ENCODE measurements around the gene TSPAN4.
A peak's percentile ranks its signal among the peaks of the same experiment; 100 is the strongest.

TSPAN4 gene

GRCh38 chr11:819129-819931 is 23.3 kb upstream of the TSPAN4 start (continued):
- TF ChIP-seq AEBP2 (tag by site-specific recombination; IDR thresholded peaks at IDR 0.05; ENCODE audit: borderline replicate concordance) (no peak), ZNF239 (tag by site-specific recombination; IDR thresholded peaks at IDR 0.05) (no peak), ZNF48 (tag by site-specific recombination; IDR thresholded peaks at IDR 0.05) (no peak), ZNF600 (tag by site-specific recombination; IDR thresholded peaks at IDR 0.05) (no peak), PRDM2 (tag by site-specific recombination; IDR thresholded peaks at IDR 0.05; ENCODE audit: borderline replicate concordance) (no peak), ZNF645 (tag by site-specific recombination; IDR thresholded peaks at IDR 0.05) (no peak), ZNF571 (tag by site-specific recombination; IDR thresholded peaks at IDR 0.05) (no peak), ZNF274 (IDR thresholded peaks at IDR 0.05; ENCODE audit: low read length) (no peak), ZNF274 (tag by site-specific recombination; IDR thresholded peaks at IDR 0.05; ENCODE audit: borderline replicate concordance) (no peak), PRDM10 (tag by site-specific recombination; IDR thresholded peaks at IDR 0.05) (no peak), ZNF704 (tag by site-specific recombination; IDR thresholded peaks at IDR 0.05) (no peak), KLF1 (tag by site-specific recombination; IDR thresholded peaks at IDR 0.05) (peak; percentile 78), ZNF426 (tag by site-specific recombination; IDR thresholded peaks at IDR 0.05) (no peak), ZNF10 (tag by site-specific recombination; IDR thresholded peaks at IDR 0.05) (no peak), ZXDB (tag by site-specific recombination; IDR thresholded peaks at IDR 0.05) (no peak), ZSCAN18 (tag by site-specific recombination; IDR thresholded peaks at IDR 0.05) (no peak), ZNF529 (tag by site-specific recombination; IDR thresholded peaks at IDR 0.05; ENCODE audit: insufficient replicate concordance) (no peak), IKZF3 (tag by site-specific recombination; IDR thresholded peaks at IDR 0.05) (no peak), EGR2 (tag by site-specific recombination; IDR thresholded peaks at IDR 0.05; ENCODE audit: low read depth) (peak; percentile 49), ZNF132 (tag by site-specific recombination; IDR thresholded peaks at IDR 0.05; ENCODE audit: borderline replicate concordance) (no peak), KLF8 (tag by site-specific recombination; IDR thresholded peaks at IDR 0.05) (peak; percentile 55; the same call in 1 of the 2 replicates), ZNF513 (tag by site-specific recombination; IDR thresholded peaks at IDR 0.05) (no peak)

Measured in HEK293 (cell line).